HG03457 (cell line): ENCODE results near the gene HCN1.
"Not testable (repeated sequence)": the region's sequence is repeated elsewhere in the genome, so short reads cannot be mapped to it uniquely, and the experiment has no call there.

Experiments used
- ATAC-seq: cut with Tn5 transposase; IDR thresholded peaks from one replicate; pipeline ENCODE4 v1.9.1; 2021; ENCODE audit warnings: moderate number of reproducible peaks; ENCODE audit not compliant: unreplicated experiment

The HCN1 gene

DNA sequence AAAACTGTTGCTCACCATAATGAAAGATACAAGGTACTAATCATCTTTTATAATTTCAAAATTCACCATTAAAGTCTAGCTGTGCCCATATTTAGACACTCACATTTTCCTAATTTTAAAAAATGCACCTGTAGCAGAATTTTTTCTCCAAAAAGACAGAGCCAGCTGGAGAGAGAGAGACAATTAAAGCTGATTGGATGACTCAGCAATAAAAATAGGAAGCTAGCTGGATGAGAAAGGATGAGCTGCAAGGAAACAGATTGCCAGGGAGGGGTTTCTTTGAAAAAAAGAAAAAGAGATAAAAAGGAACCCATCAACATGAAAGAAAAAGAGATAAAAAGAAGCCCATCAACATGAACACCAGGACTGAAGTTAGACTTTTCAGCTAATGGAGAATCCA, 73.8 kb downstream of the HCN1 start:
- no peak for ATAC-seq

DNA sequence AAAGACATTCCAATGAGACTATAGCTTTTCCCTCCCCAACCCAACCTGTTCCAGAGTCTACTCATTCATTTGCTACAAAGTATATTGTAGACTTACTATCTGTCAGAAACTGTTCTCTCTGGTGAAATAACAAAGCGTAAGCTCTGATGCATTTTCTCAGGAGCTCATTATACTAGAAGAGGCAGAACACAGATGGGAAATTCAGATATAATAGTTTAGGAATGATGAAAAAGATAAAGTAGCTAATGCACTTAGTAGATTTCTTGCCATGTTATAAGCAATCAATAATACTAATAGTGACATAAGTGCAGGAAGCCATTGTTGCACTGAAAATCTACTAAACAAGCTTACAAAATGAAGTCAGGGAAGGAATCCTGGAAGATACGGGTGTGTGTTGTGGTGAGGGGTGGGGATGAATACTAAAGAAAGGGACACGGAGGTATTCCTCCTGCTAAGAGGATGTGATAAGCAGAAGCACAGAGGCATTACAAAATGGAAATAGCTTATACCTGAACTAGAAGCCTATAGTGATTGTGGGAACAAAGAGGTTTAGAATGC, 78.2 kb downstream of the HCN1 start:
- no peak for ATAC-seq

DNA sequence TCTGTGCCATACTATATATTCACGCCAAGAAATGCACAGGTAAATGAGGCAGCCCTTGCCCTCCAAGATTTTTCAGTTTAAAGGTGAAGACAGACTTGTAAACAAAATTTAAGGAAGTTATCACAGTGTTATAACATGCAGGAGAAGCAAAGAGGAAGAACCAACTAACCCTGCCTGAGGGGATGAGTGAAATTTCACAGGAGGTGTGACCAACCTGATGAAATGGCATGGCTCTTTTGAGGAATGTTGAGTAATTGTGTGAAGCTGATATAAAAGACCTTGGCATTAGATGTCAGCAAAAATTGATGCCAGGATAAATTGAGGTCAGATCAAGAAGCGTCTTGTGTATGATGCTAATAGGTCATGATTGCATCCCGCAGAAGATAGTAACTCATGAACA, 86.5 kb downstream of the HCN1 start:
- no peak for ATAC-seq

DNA sequence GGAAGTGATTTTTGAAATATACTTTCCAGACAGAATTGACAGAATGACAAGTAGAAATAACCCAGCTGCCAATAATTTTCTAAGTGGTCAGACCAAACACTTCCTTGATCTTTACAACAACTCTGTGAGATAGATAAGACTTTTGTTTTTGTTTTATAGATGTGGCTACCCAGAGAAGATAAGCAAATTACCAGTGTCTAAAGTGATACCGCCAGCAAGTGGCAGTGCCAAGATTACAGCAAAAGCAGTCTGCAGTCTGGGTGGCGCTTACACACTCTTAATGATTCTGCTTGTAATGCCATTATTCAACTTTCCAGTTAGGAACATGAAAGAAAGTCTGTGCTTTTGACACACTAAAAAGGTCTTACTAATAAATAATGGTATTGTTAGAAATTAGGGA, 92.1 kb downstream of the HCN1 start:
- no peak for ATAC-seq

DNA sequence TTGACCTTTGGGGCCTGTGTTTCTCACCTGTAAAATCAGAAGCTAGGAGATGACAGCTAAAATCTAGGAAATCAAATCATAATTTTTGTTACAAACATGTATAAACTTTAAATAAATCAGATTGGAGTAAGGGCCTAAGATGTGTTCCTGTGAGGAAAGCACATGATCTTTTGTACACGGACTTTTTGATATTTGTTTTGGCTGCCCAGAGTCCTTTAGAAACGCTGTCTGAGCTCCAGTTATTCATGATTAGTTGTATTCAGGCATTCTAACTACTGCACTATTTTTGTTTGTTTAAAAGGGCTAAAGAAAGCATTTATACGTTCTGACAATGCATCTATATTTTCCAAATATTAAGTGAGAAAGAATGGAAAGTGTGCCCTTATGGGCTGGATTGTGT, 94.8 kb downstream of the HCN1 start:
- ATAC-seq: no peak

DNA sequence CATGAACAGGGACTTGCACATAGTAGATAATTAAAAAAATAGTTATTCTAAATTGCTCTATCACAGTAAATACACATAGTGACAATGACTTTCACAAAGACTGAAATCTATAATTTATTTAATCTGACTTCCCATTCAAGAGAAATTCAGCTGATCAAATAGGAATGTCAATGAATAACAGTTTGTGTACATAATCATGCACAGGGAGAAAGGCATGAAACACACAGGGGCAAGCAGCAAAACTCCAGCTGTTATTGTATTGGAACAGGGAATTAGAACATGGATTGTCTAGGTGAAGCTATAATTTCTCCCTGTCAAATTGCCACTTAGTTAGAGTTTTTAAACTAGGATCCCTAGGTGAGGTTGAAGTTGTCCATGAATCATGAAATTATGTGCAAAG, 99.9 kb downstream of the HCN1 start:
- ATAC-seq: no peak

DNA sequence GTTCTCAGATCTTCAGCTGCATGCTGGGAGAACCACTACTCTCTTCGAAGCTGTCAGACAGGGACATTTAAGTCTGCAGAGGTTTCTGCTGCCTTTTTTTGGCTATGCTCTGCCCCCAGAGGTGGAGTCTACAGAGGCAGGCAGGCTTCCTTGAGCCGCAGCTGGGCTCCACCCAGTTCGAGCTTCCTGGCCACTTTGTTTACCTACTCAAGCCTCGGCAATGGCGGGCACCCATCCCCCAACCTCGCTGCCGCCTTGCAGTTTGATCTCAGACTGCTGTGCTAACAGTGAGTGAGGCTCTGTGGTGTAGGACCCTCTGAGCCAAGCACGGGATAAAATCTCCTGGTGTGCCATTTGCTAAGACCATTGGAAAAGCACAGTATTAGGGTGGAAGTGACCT, 110.2 kb downstream of the HCN1 start:
- not testable (repeated sequence) for ATAC-seq

DNA sequence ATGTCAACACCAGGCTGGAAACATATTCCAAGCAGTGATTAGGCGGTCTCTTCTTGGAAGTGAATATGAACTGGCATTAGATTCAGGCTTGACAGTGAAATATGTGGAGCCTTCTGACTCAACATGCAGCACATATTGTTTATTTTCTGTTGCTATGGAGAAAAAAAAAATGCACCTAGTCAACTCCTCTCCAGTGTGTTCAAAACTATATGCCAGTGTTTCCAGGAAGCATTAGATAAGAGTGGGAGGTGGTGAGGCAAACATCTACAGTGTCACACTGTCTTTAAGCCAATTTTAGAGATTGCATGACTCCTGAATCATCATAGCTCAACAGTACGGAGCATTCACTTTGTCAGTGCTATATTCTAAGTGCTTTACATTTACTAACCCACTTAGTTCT, 117.9 kb downstream of the HCN1 start:
- ATAC-seq: no peak

DNA sequence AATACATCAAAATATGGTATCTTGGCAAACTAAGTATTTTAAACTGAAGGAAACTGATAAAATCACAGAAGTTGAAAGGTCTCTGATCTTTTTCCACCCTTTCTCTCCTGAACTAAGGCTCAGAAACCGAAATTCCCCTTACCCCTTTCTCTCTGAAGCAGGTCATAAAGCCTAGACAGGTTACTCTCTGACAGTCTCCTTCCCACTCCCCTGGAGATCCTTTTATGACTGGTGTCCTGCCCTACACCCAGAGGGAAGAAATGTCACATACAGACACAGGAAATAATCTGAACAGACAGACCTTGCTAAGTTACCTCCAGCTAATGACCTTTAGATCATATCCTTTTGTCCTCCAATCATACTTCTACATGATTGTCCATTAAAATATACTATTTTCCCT, 127.4 kb downstream of the HCN1 start:
- ATAC-seq: no peak

DNA sequence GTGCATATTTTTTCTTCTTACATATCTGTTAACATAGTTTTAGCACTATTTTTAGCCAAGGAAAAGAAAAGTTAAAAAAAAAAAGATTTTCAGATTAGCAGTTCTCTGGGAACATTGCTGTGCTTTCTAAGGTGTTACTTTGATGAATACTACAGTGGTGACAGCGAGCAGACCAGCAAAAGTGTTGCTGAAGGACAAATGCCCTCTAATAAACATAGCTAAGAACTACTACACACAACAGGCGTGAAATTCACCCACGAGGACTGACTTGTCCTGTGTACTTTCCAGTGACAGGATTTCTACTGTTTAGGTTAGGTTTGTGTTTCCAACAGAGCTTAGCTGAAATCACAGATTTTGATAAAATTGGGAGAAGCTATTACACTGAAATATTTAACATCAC, 153.8 kb downstream of the HCN1 start:
- ATAC-seq: no peak

DNA sequence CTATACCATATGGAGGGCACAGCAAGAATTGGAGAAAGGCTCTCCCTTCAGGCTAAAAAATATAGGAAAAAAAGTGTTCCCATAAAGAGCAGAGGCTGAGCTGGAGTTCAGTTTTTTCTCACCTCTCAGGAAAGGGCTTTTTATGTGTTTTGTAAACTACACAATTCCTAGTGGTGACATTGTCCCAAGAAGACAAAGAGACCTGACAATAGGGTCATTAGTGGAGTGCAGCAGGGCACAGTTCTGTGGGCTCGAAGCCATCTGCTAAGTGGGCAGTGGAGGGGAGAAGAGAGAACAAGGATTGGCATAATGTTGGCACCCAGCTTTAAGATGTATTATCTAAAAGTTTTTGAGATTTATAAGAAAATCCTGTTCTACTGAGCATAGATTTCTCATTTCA, 162.5 kb downstream of the HCN1 start:
- no peak for ATAC-seq

DNA sequence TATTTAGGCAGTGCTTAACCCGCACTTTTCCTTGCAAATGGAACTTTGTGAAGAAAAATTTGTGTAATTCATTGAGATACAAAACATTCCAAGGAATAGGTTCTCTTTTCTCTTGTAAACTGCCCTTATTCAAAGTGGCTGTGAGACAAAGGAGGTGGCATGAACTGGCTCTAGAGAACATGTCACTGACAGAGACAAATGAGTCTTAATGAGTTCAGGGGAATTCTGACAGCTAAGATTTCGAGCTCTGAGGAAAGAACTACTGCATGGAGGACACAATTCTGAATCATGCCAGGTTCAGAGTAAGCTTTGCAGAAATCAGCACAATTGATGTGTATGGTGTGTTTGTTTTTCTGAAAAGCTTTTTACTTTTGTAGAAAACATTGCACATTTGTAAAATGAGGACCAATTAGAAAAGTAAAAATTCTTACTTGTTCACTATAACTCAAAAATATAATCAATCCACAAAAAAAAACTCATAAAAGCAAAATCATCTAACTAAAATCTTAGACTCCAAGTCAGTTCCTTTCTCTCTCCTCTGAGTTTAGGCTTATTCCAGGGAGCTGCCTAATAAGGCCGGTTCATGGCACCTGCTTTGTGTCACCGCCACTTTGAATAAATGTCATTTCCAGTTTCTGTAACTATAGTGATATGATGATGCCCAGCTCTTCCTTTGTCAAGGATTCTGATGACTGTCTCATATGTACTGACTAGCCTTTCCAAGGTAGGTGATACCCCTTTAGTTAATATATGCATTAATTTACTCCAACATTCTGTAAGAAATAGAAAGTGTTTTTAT, 163.2 kb downstream of the HCN1 start:
- no peak for ATAC-seq

DNA sequence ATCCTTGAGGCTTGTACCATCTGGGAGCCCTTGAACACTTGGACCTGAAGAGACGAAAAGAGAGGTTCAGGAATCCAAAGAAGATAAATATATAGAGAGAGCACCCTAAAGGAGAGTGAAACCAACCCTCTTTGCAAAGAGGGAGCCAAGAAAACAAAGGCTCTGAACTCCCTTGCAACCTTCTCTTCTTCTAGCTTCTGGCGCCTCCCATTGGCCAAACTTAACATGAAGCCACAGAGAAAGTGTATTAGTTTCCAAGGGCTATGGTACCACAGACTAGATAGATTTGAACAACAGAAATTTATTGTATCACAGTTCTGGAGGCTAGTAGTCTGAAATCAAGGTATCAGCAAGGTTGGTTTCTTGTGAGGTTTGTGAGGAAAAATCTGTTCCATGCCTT, 175.1 kb downstream of the HCN1 start:
- no peak for ATAC-seq

DNA sequence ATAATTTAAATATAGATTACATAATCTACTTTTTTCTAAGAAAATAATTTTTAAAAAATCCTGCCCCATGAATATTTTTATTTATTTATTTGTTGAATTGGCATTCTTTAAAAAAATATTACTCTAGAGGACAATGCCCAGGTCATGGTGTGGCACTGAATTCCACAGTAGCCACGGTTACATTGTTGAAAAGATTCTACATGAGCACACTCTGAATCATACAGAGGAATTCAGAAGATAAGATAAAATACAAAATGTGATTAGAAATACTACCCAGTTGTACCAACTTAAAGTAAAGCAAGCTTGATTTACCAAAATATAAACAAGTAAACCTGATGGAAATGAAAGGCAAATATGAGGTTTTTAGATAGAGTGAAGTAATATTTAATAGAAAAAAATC, 183.7 kb downstream of the HCN1 start:
- no peak for ATAC-seq

DNA sequence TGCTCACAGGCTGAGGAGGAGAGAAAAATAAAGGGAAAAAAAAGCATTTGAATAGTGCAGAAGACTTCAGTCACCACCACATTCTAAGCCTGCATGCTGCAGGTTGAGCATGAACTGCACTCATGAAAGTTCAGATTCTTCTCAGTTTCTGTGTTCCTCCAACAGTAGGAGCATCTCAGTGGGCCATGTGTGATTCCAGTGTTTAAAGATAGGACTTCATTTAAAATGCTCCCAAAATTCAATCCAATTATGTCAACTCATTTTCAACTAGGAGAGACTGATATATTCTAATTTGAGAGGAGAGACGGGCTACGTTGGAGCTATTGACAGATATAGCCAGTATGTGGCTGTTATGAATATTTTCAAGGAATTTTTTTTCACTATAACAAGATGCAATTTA, 186.8 kb downstream of the HCN1 start:
- ATAC-seq: no peak

DNA sequence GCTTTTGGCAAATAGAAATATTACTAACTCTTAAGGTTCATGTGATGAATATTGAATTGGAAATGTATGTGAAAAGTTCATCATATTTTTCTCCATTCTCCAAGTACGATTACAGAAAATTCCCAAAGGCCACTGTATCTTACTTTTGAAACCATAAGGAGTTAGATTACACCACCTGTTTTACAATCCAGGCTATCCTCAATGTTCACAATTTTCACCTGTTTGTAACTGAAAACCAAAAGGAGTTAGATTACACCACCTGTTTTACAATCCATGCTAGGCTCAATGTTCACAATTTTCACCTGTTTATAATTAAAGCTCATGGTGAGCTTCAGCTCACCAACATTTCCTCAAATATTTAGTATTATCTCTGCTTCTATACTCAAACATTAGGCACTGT, 188.0 kb downstream of the HCN1 start:
- ATAC-seq: no peak

DNA sequence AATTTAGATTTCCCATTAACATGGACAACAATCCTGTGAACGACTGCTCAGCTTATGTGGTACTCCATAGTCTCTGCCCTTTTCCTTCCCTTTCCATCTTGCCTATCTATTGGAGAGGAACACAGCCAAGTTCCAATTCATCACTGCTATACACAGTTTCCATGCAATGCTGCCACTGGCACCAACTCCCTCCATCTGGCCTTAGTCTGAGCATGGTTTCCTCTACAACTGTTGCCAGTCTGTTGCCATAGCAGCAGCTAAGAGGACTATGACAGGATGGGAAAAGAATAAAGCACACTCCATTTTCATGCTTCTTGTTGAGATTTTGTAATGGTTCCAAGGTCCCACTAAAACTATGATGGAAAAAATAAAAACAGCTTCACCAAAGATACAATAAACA, 189.0 kb downstream of the HCN1 start:
- ATAC-seq: no peak

DNA sequence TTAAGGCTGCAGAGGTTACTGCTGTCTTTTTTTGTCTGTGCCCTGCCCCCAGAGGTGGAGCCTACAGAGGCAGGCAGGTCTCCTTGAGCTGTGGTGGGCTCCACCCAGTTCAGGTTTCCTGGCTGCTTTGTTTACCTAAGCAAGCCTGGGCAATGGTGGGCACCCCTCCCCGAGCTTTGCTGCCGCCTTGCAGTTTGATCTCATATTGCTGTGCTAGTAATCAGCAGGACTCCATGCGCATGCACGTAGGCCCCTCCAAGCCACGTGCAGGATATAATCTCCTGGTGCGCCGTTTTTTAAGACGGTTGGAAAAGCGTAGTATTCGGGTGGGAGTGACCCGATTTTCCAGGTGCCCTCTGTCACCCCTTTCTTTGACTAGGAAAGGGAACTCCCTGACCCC, 197.2 kb downstream of the HCN1 start:
- not testable (repeated sequence) for ATAC-seq

DNA sequence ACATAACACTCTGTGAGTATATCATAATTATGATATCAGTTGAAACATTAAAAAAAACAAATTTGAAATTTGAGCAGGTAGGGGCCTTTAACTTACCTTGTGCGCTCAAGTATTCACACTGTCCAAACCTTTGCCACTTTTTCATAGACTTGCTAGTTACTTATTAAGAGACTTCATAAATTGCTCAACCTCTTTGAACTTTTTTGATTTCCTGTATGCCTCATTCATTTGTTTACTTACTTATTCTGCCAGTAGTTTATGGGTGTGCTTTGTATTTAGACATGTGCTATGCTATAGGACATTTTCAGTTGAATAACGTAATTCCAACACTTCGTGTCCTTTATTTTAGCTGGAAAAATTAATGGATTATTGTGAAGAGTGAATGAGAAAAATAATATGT, 204.8 kb downstream of the HCN1 start:
- no peak for ATAC-seq

DNA sequence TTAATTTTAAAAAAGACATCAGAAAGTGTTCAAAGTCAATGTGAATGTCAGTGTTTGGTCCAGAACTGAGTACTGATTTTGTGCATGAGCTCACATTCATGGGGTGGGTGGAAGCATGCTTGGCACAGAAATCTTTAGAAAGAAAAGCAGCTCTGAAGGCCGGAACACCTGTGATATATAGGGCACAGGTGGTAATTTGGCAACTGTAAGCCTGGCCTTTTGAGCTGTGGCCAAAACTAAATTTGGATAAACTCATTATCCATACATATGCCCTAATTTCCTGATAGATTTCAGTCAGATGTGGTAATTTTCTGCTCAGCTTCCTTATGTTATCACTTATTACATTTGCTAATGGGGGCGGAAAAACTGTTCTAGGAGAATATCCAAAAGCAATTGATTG, 211.4 kb downstream of the HCN1 start:
- no peak for ATAC-seq

DNA sequence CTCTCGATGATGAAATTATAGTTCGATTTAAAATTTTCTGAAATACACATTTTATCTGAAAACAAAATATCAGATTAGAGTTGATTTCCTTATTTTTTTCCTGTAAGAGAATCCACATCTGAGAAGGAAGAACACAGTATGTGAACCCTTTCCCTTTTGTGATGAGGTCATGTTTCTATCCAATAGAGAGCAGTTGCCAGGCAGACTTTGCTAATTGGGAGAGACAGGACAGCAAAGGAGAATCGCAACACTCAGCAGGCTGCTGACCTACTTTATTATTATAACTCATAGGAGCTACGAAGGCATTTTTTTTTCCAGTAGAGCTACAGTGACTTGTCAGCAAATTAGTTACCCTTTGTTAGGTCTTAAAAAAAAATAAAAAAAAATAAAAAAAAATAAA, 242.1 kb downstream of the HCN1 start:
- no peak for ATAC-seq

DNA sequence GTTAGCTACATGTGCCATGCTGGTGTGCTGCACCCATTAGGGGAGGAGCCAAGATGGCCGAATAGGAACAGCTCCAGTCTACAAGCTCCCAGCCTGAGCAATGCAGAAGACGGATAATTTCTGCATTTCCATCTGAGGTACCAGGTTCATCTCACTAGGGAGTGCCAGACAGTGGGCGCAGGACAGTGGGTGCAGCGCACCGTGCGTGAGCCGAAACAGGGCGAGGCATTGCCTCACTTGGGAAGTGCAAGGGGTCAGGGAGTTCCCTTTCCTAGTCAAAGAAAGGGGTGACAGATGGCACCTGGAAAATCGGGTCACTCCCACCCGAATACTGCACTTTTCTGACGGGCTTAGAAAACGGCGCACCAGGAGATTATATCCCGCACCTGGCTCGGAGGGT, 251.3 kb downstream of the HCN1 start:
- not testable (repeated sequence) for ATAC-seq

DNA sequence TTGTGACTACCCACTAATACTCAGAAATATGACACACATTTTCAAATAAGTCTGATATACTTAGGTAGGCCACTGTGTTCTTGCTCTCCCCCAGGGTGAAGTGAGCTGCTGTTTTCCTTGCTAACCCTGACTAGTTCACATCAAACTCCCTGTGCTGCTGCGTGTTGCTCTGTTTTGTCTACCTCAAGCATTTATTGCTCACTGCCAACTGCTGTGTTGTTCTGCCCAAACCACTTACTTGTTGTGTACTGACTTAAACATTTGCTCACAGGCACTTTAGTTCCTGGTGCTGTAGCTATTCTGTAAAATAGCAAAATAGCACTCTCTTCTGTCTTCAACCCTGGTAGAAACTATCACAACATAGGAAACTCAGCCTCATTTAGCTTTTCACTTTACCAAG, 255.7 kb downstream of the HCN1 start:
- no peak for ATAC-seq
